Stomach (tissue), 9 donors: ENCODE measurements around the gene GPC5. TPM values are rescaled to one million over a fixed set of nuclear protein-coding genes. Genes with fewer than 3 reads are reported as not detected.

Experiments
- DNase-seq, 2 donors: peaks; one replicate each; pipeline versions ENCODE4 v3.0.0 to v3.0.0-alpha.2; 2013 to 2019
- H3K27ac ChIP-seq, 5 donors: fragments of 200-600 bp in 4 of 5; sonication (generic) in 4 of 5; one replicate each; pipeline ENCODE4 v1.5.1; 2013 to 2019; ENCODE audit warnings: mild to moderate bottlenecking in 1 of 5, moderate library complexity in 1 of 5
- H3K27me3 ChIP-seq, 3 donors: fragments of 200-600 bp; sonication (generic); one replicate each; pipeline ENCODE4 v1.5.1; 2017 to 2019; ENCODE audit warnings: mixed run types in 1 of 3
- H3K36me3 ChIP-seq, 4 donors: fragments of 200-600 bp; sonication (generic); 1 replicate in 3 of 4; 2 replicates in 1 of 4; pipeline ENCODE4 v1.5.1; 2016 to 2019
- H3K4me1 ChIP-seq, 4 donors: fragments of 200-600 bp; sonication (generic); one replicate each; pipeline ENCODE4 v1.5.1; 2016 to 2019
- H3K4me3 ChIP-seq, 4 donors: fragments of 200-600 bp; sonication (generic) in 3 of 4; one replicate each; pipeline ENCODE4 v1.5.1; 2016 to 2019; ENCODE audit warnings: mild to moderate bottlenecking in 1 of 4
- H3K9me3 ChIP-seq, 4 donors: fragments of 200-600 bp; sonication (generic); one replicate each; pipeline ENCODE4 v1.5.1; 2016 to 2019
- CTCF ChIP-seq, 7 experiments: fragments of 450-650 bp in 4 of 7; fragments of 200-600 bp in 3 of 7; sonication (generic) in 3 of 7; IDR thresholded peaks; one replicate each; pipeline ENCODE4 v1.5.1; 2016 to 2019; ENCODE audit warnings: antibody characterized with exemption in 7 of 7, control low read depth in 2 of 7, mild to moderate bottlenecking in 1 of 7
- EP300 ChIP-seq: sonication (generic); formaldehyde crosslinking; IDR thresholded peaks from one replicate; pipeline ENCODE4 v1.6.1; 2017; ENCODE audit warnings: antibody characterized with exemption
- POLR2A ChIP-seq, 4 donors: fragments of 450-650 bp; IDR thresholded peaks; one replicate each; pipeline ENCODE4 v1.6.1; 2016; ENCODE audit warnings: antibody characterized with exemption in 4 of 4, control low read depth in 2 of 4, mild to moderate bottlenecking in 1 of 4, moderate library complexity in 1 of 4
- POLR2AphosphoS5 ChIP-seq, 3 donors: sonication (generic); formaldehyde crosslinking; IDR thresholded peaks; one replicate each; pipeline ENCODE4 v1.6.1; 2016; ENCODE audit warnings: antibody characterized with exemption in 3 of 3
- WGBS, 5 donors: extraction: QIAGEN DNeasy Blood & Tissue Kit in 3 of 5; methylation state at CpG; one replicate each; pipeline versions ENCODE4 v1.1.5 to v1.1.7; 2013 to 2018; 5-methylcytosine and 5-hydroxymethylcytosine counted together
- intact Hi-C: fragments of 100-400 bp; cut with DNase I; formaldehyde crosslinking; loops from one replicate; pipeline ENCODE4 v1.15.1; 2023; ENCODE audit warnings: low total_unique reads
- polyA plus RNA-seq, 3 donors: library from polyadenylated mRNA; stranded (reverse); fragments of 200-250 nt; gene quantifications; one replicate each; pipeline ENCODE4 v1.2.3, GENCODE V29; 2013
- total RNA-seq, 5 donors: library from RNA; depleted of rRNA; stranded (reverse); fragments of >200 nt; gene quantifications; one replicate each; pipeline versions ENCODE4 v1.1.0 to v1.2.3, GENCODE V29; 2014 to 2016
- donor health status: healthy with polysubstance abuse.
- donor health status: Bipolar disorder and iron deficiency.
- donor health status: healthy.

GPC5 gene
- total and polyA plus RNA-seq, 8 donors = 0.87 to 2.8 TPM; not detected in 6

GRCh38 chr13:92833071-92833470, 1434.7 kb downstream of the GPC5 start:
- Histone ChIP-seq H3K4me1 (no peaks in the 10 kb centered on the region), H3K9me3 (no peaks in the 10 kb centered on the region), H3K36me3 (no peaks in the 10 kb centered on the region), H3K27me3 (no peaks in the 10 kb centered on the region), H3K27ac (no peak overlapping the region), H3K4me3 (no peak overlapping the region)
- no peak for DNase-seq
- TF ChIP-seq EP300 (no peak), CTCF (IDR thresholded peaks at IDR 0.05) (no peak), POLR2A (IDR thresholded peaks at IDR 0.05) (no peak), POLR2AphosphoS5 (IDR thresholded peaks at IDR 0.05) (no peak)
- WGBS, 5 donors = 65 to 83% (median 83%) methylated on average over 1 of the region's 1 CpG
- intact Hi-C loops = no loop called here

- no peak overlapping the region for H3K27ac ChIP-seq
- no peaks in the 10 kb centered on the region for H3K36me3 ChIP-seq
- no peak for DNase-seq
- TF ChIP-seq EP300 (no peak), POLR2A (IDR thresholded peaks at IDR 0.05) (no peak), POLR2AphosphoS5 (IDR thresholded peaks at IDR 0.05) (no peak), CTCF (IDR thresholded peaks at IDR 0.05) (no peak)
- H3K4me1 ChIP-seq = no peaks in the 10 kb centered on the region
- intact Hi-C loops = no loop called here
- H3K9me3 ChIP-seq = peaks cover 0 to 8% (median 0%) of the 10 kb centered on the region in 4 donors
- H3K4me3 ChIP-seq = no peak overlapping the region
- no peaks in the 10 kb centered on the region for H3K27me3 ChIP-seq
Measured at GRCh38 chr13:92836171-92836570, 1437.8 kb downstream of the GPC5 start.

GRCh38 chr13:92838786-92839185, 1440.4 kb downstream of the GPC5 start:
- intact Hi-C loops = no loop called here
- Histone ChIP-seq H3K27me3 (no peaks in the 10 kb centered on the region), H3K27ac (no peak overlapping the region), H3K4me3 (no peak overlapping the region), H3K9me3 (peaks cover 0 to 8% (median 0%) of the 10 kb centered on the region in 4 donors), H3K4me1 (no peaks in the 10 kb centered on the region), H3K36me3 (no peaks in the 10 kb centered on the region)
- no peak for DNase-seq
- no peak for TF ChIP-seq POLR2A (IDR thresholded peaks at IDR 0.05)
- TF ChIP-seq EP300 = no peak
- TF ChIP-seq POLR2AphosphoS5 (IDR thresholded peaks at IDR 0.05) = no peak
- no peak for TF ChIP-seq CTCF (IDR thresholded peaks at IDR 0.05)
- WGBS, 5 donors = 62 to 86% (median 80%) methylated on average over 3 of the region's 3 CpGs

- DNase-seq = no peak
- H3K27me3 ChIP-seq = no peaks in the 10 kb centered on the region
- H3K27ac ChIP-seq = no peak overlapping the region
- H3K4me1 ChIP-seq = no peaks in the 10 kb centered on the region
- H3K36me3 ChIP-seq = no peaks in the 10 kb centered on the region
- WGBS, 5 donors = 49 to 81% (median 75%) methylated on average over 2 of the region's 2 CpGs
- peaks cover 0 to 8% (median 0%) of the 10 kb centered on the region in 4 donors for H3K9me3 ChIP-seq
- TF ChIP-seq CTCF (IDR thresholded peaks at IDR 0.05) = no peak
- TF ChIP-seq EP300 = no peak
- TF ChIP-seq POLR2A (IDR thresholded peaks at IDR 0.05) = no peak
- TF ChIP-seq POLR2AphosphoS5 (IDR thresholded peaks at IDR 0.05) = no peak
- H3K4me3 ChIP-seq = no peak overlapping the region
- intact Hi-C loops = no loop called here
Measured at GRCh38 chr13:92842145-92842544, 1443.7 kb downstream of the GPC5 start.
